NCI-H748 treated with DMSO at 0.1 percent for 48 hours (cell line): Measurements from ENCODE around the gene SH3D19.
A peak's percentile ranks its signal among the peaks of the same experiment; 100 is the strongest.
"Not testable (repeated sequence)": the region's sequence is repeated elsewhere in the genome, so short reads cannot be mapped to it uniquely, and the experiment has no call there.

Source experiments
- DNase-seq: peaks from one replicate; lab custom pipeline; 2025; lab: John Stamatoyannopoulos, UW

The SH3D19 gene

DNA sequence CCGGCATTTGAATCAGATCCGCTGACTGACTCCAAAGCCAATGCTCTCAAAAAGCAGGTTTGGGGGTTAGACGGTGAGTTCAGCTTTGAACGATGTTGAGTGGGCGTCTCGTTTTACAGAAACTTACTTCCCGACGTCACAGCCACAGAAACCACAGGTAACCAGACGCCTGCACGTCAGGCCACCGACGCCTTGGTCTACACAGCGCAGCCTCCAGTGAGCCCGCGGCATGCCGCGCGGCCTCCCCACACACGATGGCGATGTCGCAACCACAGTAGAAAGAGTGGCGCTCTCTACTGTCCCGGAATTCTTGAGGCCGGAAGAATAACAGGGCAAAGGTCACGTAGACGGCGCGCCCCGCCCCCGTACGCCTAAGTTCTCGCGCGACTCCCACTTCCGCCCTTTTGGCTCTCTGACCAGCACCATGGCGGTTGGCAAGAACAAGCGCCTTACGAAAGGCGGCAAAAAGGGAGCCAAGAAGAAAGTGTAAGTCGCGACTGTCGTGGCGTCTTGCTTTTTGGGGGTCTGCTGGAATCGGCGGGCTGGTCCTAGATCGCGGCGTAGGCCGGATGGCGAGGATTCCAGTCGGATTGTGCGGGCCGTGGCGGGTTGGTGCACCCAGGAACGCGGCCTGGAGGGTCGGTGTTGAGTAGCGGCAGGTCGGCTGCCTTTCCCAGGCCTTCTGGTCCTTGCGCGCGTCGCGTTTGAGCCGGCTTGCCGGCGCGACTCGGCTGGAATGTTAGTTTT, 226.0 kb downstream of the SH3D19 start, which contains the start of gene RPS3A:
Gene RPS3A (plus strand): TSS at position 400 of the 747 bp plus-strand sequence. CDS start 25 bp downstream, at position 425.
- peak; percentile 86 for DNase-seq

DNA sequence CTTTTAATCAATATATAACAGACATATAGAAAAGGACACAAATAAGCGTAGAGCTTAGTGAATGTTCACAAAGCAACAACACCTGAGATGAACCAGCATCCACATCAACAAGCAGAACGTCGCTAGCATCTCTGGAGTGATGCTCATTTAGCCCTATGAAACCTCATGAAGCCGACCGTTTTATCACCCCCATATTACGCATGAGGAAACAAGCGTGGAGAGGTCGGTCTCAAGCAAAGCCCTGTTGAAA, 226.5 kb downstream of the SH3D19 start:
- DNase-seq: no peak

DNA sequence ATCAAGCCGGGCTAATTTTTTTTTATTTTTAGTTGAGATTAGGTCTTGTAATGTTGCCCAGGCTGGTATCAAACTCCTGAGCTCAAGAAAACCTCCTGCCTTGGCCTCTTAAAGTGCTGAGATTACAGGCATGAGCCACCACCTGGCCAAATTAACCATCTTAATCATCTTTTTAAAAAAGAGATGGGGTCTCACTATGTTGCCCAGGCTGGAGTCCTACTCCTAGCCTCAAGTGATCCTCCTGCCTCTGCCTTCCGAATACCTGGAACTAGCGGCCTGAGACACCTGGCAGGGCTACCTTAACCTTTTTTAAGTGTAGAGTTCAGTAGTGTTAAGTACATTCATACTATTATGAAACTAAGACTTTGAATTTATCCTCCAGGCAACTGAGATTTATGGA, 227.6 kb downstream of the SH3D19 start:
- DNase-seq: no peak

GRCh38 chr4:151095142-151095541, 230.3 kb downstream of the SH3D19 start:
- no peak for DNase-seq

GRCh38 chr4:151094290-151094751, 231.1 kb downstream of the SH3D19 start:
- no peak for DNase-seq

GRCh38 chr4:151093203-151093602, 232.2 kb downstream of the SH3D19 start:
- DNase-seq: no peak

DNA sequence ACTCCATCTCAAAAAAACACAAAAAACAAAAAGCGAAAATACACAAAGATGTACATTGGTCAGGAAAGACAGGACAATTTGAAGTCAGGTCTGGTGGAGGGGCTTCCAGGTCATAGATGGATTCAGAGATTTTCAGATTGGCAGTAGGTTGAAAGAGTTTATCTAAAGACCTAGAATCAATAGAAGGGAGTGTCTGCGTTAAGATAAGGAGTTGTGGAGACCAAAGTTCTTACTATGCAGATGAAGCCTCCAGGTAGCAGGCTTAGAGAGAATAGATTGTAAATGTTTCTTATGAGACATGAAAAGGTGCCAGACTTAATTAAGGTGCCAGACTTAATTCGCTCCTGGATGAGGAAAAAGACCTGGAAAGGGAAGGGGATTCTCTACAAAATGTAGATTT, 232.9 kb downstream of the SH3D19 start:
- DNase-seq: no peak

- DNase-seq: no peak
These were observed 234.4 kb downstream of the SH3D19 start for GRCh38 chr4:151091047-151091446.

- DNase-seq: no peak
These were observed 237.9 kb downstream of the SH3D19 start for GRCh38 chr4:151087467-151087866.

DNA sequence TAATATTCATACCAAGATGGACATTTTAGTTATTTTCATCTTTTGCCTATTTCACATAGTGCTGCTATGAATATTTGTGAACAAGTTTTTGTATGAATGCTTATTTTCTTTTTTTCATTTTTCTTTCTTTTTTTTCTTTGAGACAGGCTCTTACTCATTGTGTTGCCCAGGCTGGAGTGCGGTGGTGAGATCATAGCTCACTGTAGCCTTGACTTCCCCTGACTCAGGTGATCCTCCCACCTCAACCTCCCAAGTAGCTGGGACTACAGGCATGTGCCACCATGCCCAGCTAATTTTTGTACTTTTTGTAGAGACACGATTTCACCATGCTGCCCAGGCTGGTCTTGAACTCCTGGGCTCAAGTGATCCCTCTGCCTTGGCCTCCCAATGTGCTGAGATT, 247.4 kb downstream of the SH3D19 start:
- DNase-seq: not testable (repeated sequence)

- no peak for DNase-seq
These were observed 250.9 kb downstream of the SH3D19 start for GRCh38 chr4:151074416-151074916.
